BE2C (cell line): ENCODE data around the gene TMEM170A.
"Not testable (repeated sequence)": the region's sequence is repeated elsewhere in the genome, so short reads cannot be mapped to it uniquely, and the experiment has no call there.

Source experiments
- DNase-seq: peaks from one replicate; pipeline ENCODE4 v3.0.0-alpha.2; 2020
- H3K27me3 ChIP-seq: fragments of 250-450 bp; sonication (Bioruptor Pico); 2 replicates; pipeline ENCODE4 v1.5.1; 2020; ENCODE audit warnings: mild to moderate bottlenecking
- H3K36me3 ChIP-seq: fragments of 250-450 bp; sonication (Bioruptor Pico); 2 replicates; pipeline ENCODE4 v1.5.1; 2020; ENCODE audit warnings: mild to moderate bottlenecking
- H3K4me1 ChIP-seq: fragments of 250-450 bp; sonication (Bioruptor Pico); 2 replicates; pipeline ENCODE4 v1.5.1; 2020
- H3K4me3 ChIP-seq: 2 replicates; pipeline ENCODE4 v1.5.1; 2011; ENCODE audit warnings: low read depth, low read length
- H3K9me3 ChIP-seq: fragments of 250-450 bp; sonication (Bioruptor Pico); 2 replicates; pipeline ENCODE4 v1.5.1; 2020
- TF ChIP-seq, protein P1 (sequence below): IDR thresholded peaks from 2 replicates; pipeline ENCODE4 v1.5.1; 2012; ENCODE audit warnings: mild to moderate bottlenecking, low read depth, low read length

Gene TMEM170A

DNA sequence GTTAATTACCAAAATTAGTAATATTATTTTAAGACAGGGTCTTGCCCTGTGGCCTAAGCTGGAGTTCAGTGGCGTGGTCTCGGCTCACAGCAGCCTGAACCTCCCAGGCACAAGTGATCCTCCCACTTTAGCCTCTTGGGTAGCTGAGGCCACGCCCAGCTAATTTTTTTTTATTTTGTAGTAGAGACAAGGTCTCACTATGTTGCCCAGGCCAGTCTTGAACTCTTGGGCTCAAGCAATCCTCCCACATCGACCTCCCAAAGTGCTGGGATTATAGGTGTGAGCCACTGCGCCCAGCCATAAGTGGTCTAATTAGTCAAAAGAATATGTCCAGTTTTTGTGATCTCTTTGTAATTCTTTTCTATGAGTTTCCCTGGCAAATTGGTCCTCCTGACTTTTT lies 19.2 kb downstream of the TMEM170A start:
- no peak for DNase-seq
- Histone ChIP-seq H3K4me1 (no peaks in the 10 kb centered on the region), H3K36me3 (no peaks in the 10 kb centered on the region; the same call in 1 of the 2 replicates), H3K4me3 (no peak overlapping the region), H3K27me3 (no peaks in the 10 kb centered on the region), H3K9me3 (no peaks in the 10 kb centered on the region)
- TF ChIP-seq, protein P1, sequence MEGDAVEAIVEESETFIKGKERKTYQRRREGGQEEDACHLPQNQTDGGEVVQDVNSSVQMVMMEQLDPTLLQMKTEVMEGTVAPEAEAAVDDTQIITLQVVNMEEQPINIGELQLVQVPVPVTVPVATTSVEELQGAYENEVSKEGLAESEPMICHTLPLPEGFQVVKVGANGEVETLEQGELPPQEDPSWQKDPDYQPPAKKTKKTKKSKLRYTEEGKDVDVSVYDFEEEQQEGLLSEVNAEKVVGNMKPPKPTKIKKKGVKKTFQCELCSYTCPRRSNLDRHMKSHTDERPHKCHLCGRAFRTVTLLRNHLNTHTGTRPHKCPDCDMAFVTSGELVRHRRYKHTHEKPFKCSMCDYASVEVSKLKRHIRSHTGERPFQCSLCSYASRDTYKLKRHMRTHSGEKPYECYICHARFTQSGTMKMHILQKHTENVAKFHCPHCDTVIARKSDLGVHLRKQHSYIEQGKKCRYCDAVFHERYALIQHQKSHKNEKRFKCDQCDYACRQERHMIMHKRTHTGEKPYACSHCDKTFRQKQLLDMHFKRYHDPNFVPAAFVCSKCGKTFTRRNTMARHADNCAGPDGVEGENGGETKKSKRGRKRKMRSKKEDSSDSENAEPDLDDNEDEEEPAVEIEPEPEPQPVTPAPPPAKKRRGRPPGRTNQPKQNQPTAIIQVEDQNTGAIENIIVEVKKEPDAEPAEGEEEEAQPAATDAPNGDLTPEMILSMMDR = no peak

DNA sequence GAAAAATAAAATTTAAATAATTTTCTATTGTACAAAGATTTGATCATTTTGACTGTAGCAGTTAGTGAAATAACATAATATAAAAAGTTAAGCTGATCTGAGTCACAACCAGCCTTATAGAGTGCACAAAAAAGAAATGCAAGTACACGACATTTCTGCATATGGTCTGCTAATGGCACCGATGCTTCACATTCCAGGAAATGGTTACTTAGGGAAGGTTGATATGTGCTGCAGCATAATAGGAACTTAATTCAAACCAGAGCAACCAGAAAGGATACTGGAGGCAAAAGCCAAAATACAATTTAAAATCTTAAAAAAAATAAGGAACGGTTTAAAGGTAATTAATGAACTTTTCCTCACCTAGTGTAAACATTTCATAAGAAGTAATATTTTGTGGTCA lies 21.2 kb downstream of the TMEM170A start:
- no peaks in the 10 kb centered on the region for H3K9me3 ChIP-seq
- H3K4me3 ChIP-seq = no peak overlapping the region
- H3K27me3 ChIP-seq = no peaks in the 10 kb centered on the region
- H3K36me3 ChIP-seq = no peaks in the 10 kb centered on the region
- no peak for DNase-seq
- H3K4me1 ChIP-seq = no peaks in the 10 kb centered on the region
- TF ChIP-seq, protein P1 = no peak

DNA sequence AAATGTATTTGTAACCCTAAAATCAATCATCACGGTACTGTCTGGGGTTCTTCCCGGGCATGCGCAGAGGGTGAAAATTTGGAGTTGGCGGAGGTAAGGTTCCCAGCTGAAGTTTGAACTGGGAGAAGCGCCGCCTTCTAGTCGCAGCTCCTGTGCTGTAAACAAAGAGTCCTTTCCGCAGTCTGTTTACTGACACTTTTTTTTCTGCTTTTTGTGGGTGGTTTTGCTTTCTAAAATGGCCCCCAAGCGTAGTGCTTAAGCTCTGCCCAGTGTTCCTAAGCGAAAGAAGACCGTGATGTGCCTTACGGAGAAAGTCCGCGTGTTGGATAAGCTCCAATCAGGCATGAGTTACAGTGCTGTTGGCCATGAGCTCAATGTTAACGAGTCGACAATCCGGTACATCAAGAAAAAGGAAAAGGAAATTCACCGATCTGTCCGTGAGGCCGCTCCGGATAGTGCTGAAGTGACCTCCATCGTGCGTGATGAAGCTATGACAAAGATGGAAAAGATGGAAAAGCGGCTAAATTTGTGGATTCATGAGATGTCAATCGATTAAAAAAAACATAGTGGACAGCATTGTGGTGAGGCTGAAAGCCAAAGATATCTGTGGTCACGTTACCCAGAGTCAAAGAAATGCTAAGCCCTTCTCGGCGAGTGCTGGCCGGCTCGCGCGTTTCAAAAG lies 30.6 kb downstream of the TMEM170A start:
- DNase-seq = peak; percentile 69
- H3K4me3 ChIP-seq = peak overlapping the region; percentile 96
- no peaks in the 10 kb centered on the region for H3K27me3 ChIP-seq
- no peaks in the 10 kb centered on the region for H3K36me3 ChIP-seq
- H3K9me3 ChIP-seq = no peaks in the 10 kb centered on the region
- TF ChIP-seq, protein P1 = no peak; the same call in 1 of the 2 replicates
- H3K4me1 ChIP-seq = no peaks in the 10 kb centered on the region

DNA sequence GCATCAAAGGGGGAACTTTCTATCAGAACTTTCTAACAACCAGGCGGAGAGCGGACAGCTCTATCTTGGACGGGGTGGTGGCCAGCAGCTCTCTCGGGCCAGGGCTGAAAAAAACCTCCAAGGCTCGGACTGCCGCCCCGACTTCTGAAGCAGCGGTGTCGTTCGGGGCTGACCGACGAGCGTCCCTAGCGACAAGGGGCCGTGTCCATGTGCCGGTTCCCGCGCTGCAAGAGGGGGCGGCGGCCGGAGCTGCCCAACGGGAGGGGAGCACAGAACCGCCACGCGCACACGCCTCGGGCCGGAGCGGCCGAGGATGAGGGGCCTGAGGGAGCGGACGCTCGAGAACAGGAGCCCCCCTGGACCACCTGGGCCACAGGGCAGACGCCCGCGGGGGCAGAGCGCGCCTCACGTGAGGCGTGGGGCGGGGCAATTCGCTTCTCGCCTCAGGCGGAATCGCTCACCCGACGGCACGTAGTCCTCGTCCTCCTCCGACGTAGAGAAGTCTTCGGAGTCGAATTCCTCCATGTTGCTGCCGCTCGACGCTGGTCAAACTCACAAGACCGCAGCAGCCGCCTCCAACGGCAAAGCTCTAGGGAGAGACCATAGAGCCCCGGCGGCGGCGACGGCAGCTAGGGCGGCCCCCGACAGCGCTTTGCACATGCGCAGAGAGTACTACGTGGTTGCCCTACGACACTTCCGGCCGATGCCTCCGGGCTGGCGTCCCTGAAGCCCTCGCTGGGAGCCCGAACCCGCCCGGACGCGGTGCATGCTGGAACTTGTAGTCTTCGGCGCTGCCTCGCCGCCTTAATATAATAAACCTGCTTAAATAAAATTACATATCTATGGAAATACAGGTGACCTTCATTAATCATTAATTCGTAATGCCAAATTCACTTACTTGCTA lies 31.4 kb downstream of the TMEM170A start, which contains the start of gene CFDP1:
Gene CFDP1, minus strand, starts transcription at position 676 of the 904 bp plus-strand sequence. Its CDS starts 151 bp downstream, at position 525.
- H3K27me3 ChIP-seq = no peaks in the 10 kb centered on the region
- H3K4me3 ChIP-seq = peak within 1 kb of the TSS; percentile 96
- H3K36me3 ChIP-seq = no peaks in the 10 kb centered on the region; the same call in 1 of the 2 replicates
- TF ChIP-seq, protein P1 = no peak
- peak; percentile 98 for DNase-seq
- no peaks in the 10 kb centered on the region for H3K9me3 ChIP-seq
- H3K4me1 ChIP-seq = no peaks in the 10 kb centered on the region

DNA sequence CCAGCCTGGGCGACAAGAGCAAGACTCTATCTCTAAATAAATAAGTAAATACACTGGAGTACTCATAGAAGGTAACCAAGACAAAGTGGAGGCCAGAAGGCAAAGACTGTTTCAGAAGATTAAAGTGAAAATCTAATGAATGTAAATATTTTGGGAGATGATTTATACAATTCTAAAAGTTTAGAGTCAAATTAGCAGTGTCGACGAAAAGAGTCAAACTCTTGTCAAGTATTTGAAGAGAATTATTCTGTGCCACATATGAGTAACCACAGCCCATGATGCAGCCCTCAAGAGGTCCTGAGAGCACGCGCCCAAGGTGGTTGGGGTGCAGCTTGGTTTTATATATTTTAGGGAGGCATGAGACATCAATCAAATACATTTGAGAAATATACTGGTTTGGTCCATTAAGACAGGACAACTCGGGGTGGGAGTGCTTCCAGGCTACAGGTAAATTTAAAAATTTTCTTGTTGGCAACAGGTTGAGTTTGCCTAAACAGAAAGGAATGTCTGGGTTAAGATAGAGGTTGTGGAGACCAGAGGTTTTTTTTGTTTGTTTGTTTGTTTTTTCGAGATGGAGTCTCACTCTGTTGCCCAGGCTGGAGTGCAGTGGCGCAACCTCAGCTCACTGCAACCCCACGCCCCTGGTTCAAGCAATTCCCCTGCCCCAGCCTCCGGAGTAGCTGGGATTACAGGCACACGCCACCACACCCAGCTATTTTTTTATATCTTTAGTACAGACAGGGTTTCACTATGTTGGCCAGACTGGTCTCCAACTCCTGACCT lies 34.7 kb downstream of the TMEM170A start:
- Histone ChIP-seq H3K36me3 (peaks cover 5% of the 10 kb centered on the region; the same call in 1 of the 2 replicates), H3K4me3 (no peak overlapping the region), H3K27me3 (no peaks in the 10 kb centered on the region), H3K9me3 (no peaks in the 10 kb centered on the region), H3K4me1 (no peaks in the 10 kb centered on the region)
- DNase-seq = no peak
- TF ChIP-seq, protein P1 = no peak

DNA sequence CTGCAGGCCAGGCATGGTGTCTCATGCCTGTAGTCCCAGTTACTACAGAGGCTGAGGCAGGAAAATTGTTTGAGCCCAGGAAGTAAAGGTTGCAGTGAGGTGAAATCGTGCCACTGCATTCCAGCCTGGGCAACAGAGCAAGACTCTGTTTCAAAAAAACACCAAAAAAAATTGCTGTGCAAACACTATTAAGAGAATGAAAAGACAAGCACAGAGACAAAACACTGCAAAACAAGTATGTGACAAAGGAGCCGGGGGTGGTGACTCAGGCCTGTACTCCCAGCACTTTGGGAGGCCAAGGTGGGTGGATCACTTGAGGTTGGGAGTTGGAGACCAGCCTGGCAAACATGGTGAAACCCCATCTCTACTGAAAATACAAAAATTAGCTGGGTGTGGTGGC lies 38.0 kb downstream of the TMEM170A start:
- not testable (repeated sequence) for H3K9me3 ChIP-seq, DNase-seq, H3K4me3 ChIP-seq, H3K27me3 ChIP-seq, H3K36me3 ChIP-seq, H3K4me1 ChIP-seq

DNA sequence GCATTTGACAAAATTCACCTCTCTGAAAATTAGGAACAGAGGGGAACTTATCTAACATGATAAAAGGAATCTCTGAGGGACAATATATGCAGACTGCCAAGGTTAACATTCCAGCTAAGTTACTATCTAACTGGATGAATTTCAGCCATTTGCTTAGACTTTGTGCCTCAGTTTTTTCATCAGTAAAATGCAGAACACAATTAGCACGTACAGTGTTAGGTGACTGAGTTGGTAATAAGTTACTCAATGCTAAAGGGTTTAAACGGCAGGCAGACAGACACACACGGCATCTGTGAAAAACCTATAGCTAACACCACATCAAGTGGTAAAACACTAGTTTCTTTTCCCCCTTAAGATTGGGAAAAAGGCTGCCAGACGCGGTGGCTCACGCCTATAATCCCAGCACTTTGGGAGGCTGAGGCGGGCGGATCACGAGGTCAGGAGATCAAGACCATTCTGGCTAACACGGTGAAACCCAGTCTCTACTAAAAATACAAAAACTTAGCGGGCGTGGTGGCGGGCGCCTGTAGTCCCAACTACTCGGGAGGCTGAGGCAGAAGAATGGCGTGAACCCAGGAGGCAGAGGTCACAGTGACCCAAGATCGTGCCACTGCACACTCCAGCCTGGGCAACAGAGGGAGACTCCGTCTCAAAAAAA lies 40.3 kb downstream of the TMEM170A start:
- not testable (repeated sequence) for H3K9me3 ChIP-seq, H3K4me3 ChIP-seq, DNase-seq, H3K36me3 ChIP-seq, H3K27me3 ChIP-seq
- peaks cover 18% of the 10 kb centered on the region for H3K4me1 ChIP-seq
